GM12878 (cell line): ENCODE measurements around the gene B4GALT1. TPM values are rescaled to one million over a fixed set of nuclear protein-coding genes. Genes with fewer than 3 reads are reported as not detected.

Experiments
- ATAC-seq: fragments of 200-7000 bp; cut with Tn5 transposase; 3 replicates; pipeline ENCODE4 v1.9.1; 2020; ENCODE audit warnings: mild to moderate bottlenecking, moderate library complexity
- BruUV-seq: library from RNA; stranded (reverse); fragments of 400-500 nt; replicated peaks from 2 replicates; lab custom pipeline; 2021; lab: Mats Ljungman, UMichigan
- CTCF ChIA-PET: fragments of 300-600 bp; sonication (Branson Sonifier 250); formaldehyde crosslinking; extraction: SDS; loops from one replicate; lab custom pipeline; 2021; ENCODE audit warnings: inconsistent platforms; lab: Yijun Ruan, JAX
- POLR2A ChIA-PET: fragments of 350-600 bp; formaldehyde crosslinking; extraction: SDS; loops from one replicate; lab custom pipeline; 2021; ENCODE audit warnings: inconsistent platforms; lab: Charles Lee
- RAD21 ChIA-PET: fragments of 300-600 bp; sonication (Branson Sonifier 250); formaldehyde crosslinking; loops from one replicate; lab custom pipeline; 2023; ENCODE audit warnings: antibody characterized with exemption; ENCODE audit not compliant: unreplicated experiment; lab: Charles Lee
- SMC1A ChIA-PET: fragments of 300-600 bp; sonication (Branson Sonifier 250); formaldehyde crosslinking; loops from one replicate; lab custom pipeline; 2023; ENCODE audit not compliant: unreplicated experiment, uncharacterized antibody; lab: Charles Lee
- DNase-seq: peaks from one replicate; pipeline ENCODE4 v3.0.0-alpha.2; 2011; ENCODE audit warnings: low read depth, low spot score
- FAIRE-seq: peaks from 3 replicates; lab custom pipeline; 2011; peaks lifted over from hg19 to GRCh38; lab: Jason Lieb, UNC
- H2AFZ ChIP-seq: 2 replicates; pipeline ENCODE4 v1.6.0; 2011; ENCODE audit warnings: low read depth, low read length, control low read depth; ENCODE audit not compliant: control insufficient read depth
- H3K27ac ChIP-seq: 2 replicates; pipeline ENCODE4 v1.5.1; 2011; ENCODE audit warnings: control low read depth; ENCODE audit not compliant: control insufficient read depth, insufficient read depth
- H3K27me3 ChIP-seq, 2 experiments: replicated peaks in 1 of 2; 2 replicates each; pipeline versions ENCODE4 v1.6.0 to v1.6.1; 2011; ENCODE audit warnings: low read length in 1 of 2; ENCODE audit not compliant: control insufficient read depth in 2 of 2, insufficient read depth in 2 of 2
- H3K36me3 ChIP-seq, 2 experiments: 2 replicates each; pipeline ENCODE4 v1.5.1; 2011; ENCODE audit warnings: low read length in 1 of 2; ENCODE audit not compliant: control insufficient read depth in 2 of 2, insufficient read depth in 2 of 2
- H3K4me1 ChIP-seq: 2 replicates; pipeline ENCODE4 v1.6.1; 2011; ENCODE audit warnings: mild to moderate bottlenecking, low read length, moderate library complexity, mixed read lengths; ENCODE audit not compliant: control insufficient read depth, insufficient read depth
- H3K4me2 ChIP-seq: 2 replicates; pipeline ENCODE4 v1.6.0; 2011; ENCODE audit warnings: control low read depth; ENCODE audit not compliant: control insufficient read depth, insufficient read depth
- H3K4me3 ChIP-seq: fragments of 200-600 bp; sonication (generic); 2 replicates; pipeline ENCODE4 v1.5.1; 2016
- H3K79me2 ChIP-seq: 2 replicates; pipeline ENCODE4 v1.6.0; 2011; ENCODE audit warnings: low read length; ENCODE audit not compliant: control insufficient read depth, insufficient read depth
- H3K9ac ChIP-seq: 2 replicates; pipeline ENCODE4 v1.8.0; 2011; ENCODE audit warnings: low read length, control low read depth, mixed read lengths; ENCODE audit not compliant: control insufficient read depth, insufficient read depth
- H3K9me3 ChIP-seq: replicated peaks from 3 replicates; pipeline ENCODE4 v1.5.1; 2011; ENCODE audit warnings: mild to moderate bottlenecking, low read length; ENCODE audit not compliant: control insufficient read depth, insufficient read depth
- H4K20me1 ChIP-seq: 2 replicates; pipeline ENCODE4 v1.6.0; 2011; ENCODE audit not compliant: control insufficient read depth, insufficient read depth
- ELK1 ChIP-seq: IDR thresholded peaks from 2 replicates; pipeline ENCODE4 v1.6.1; 2012; ENCODE audit warnings: low read depth, low read length, improper control_type of control experiment
- HDGF ChIP-seq: fragments of 450-650 bp; IDR thresholded peaks from 2 replicates; pipeline ENCODE4 v1.6.1; 2016; ENCODE audit warnings: antibody characterized with exemption
- SMARCA5 ChIP-seq: fragments of 450-650 bp; IDR thresholded peaks from 2 replicates; pipeline ENCODE4 v1.6.1; 2017; ENCODE audit warnings: mild to moderate bottlenecking
- SMC3 ChIP-seq: IDR thresholded peaks from 2 replicates; pipeline ENCODE4 v1.6.1; 2011; ENCODE audit warnings: low read length, improper control_type of control experiment, borderline replicate concordance
- SUPT20H ChIP-seq: IDR thresholded peaks from 2 replicates; pipeline ENCODE4 v1.6.1; 2011; ENCODE audit warnings: low read depth, mild to moderate bottlenecking, low read length, moderate library complexity, borderline replicate concordance; ENCODE audit not compliant: control insufficient read depth
- WGBS: methylation state at CpG from one replicate; pipeline ENCODE4 v1.1.6; 2016; ENCODE audit warnings: low lambda C conversion rate; ENCODE audit not compliant: insufficient replicate concordance, insufficient coverage; ENCODE audit errors: missing lambda C conversion rate; 5-methylcytosine and 5-hydroxymethylcytosine counted together
- in situ Hi-C: fragments of 300-500 bp; cut with MboI; formaldehyde crosslinking; loops from 9 replicates; pipeline ENCODE4 v1.14.3; 2018; ENCODE audit warnings: mixed read lengths
- intact Hi-C: fragments of 100-400 bp; cut with micrococcal nuclease; formaldehyde crosslinking; loops from one replicate; pipeline ENCODE4 v1.14.2; 2022; ENCODE audit not compliant: unreplicated experiment
- polyA plus RNA-seq, 11 experiments: library from polyadenylated mRNA; depleted of rRNA in 4 of 11; unstranded in 6 of 11; stranded (reverse) in 5 of 11; fragments of >200 nt; fragmentation: Nextera tagmentation in 4 of 11; fragmentation: Illumina TruSeq in 1 of 11; extraction: Ambion mirVana in 4 of 11; extraction: Trizol in 1 of 11; gene quantifications; 1 replicate in 1 of 11; 2 replicates in 10 of 11; pipeline versions ENCODE4 v1.2.1 to v1.2.3, GENCODE V29; 2011 to 2016; ENCODE audit warnings: inconsistent platforms in 2 of 11, missing spikeins in 2 of 11, low read depth in 1 of 11
- total RNA-seq, 4 experiments: library from RNA; depleted of rRNA in 3 of 4; stranded (reverse); fragments of >200 nt in 3 of 4; fragmentation: Illumina TruSeq in 1 of 4; extraction: Trizol in 1 of 4; gene quantifications; 2 replicates each; pipeline versions ENCODE4 v1.2.1 to v1.2.3, GENCODE V29; 2013 to 2021

The B4GALT1 gene
- total and polyA plus RNA-seq, 10 of the 15 experiments (the other 5 are each of a cell fraction or from before 2014, with no cell fraction given) = 12.7 to 79.0 (median 41.0) TPM

- ATAC-seq (no peak), DNase-seq (no peak), FAIRE-seq (no peak)
- Histone ChIP-seq H3K4me3 (peak overlapping the region; percentile 90), H2AFZ (no peak overlapping the region), H3K4me1 (peaks cover 51% of the 10 kb centered on the region), H3K36me3 (no peaks in the 10 kb centered on the region; a peak in 1 of 4 replicates), H3K27ac (peak overlapping the region; percentile 92), H3K9me3 (no peaks in the 10 kb centered on the region), H4K20me1 (0 out of 2 replicates have a peak, but pooled peaks cover 3% of the 10 kb centered on the region), H3K27me3 (no peaks in the 10 kb centered on the region), H3K9ac (peak overlapping the region; percentile 98), H3K4me2 (peak overlapping the region; percentile 86), H3K79me2 (peaks cover 93% of the 10 kb centered on the region)
- SMC1A ChIA-PET = interaction anchor here (1.0 to 10.4 kb wide), 6 partner anchors 12 to 98 kb away, joined by 3 to 172 read pairs (median 22); no protein-coding TSS in a partner anchor
- 25% methylated on average over 8 of the region's 8 CpGs for WGBS
- CTCF ChIA-PET = interaction anchor here (0.8 to 7.2 kb wide), 5 partner anchors 9 to 63 kb away, joined by 3 to 58 read pairs (median 5); no protein-coding TSS in a partner anchor
- in situ Hi-C loops = no loop called here
- POLR2A ChIA-PET = interaction anchor here (2.2 to 8.5 kb wide), 4 partner anchors 12 to 83 kb away, joined by 5 to 73 read pairs (median 31); no protein-coding TSS in a partner anchor
- intact Hi-C loops = loop anchor here (2.0 to 10.0 kb wide), 3 partner anchors 36 to 131 kb away; partner anchors contain the start of gene NFX1
- no TSS peak for BruUV-seq
- TF ChIP-seq SMC3 (0 out of 2 replicates have a peak, but pooled peaks have one; percentile 1), HDGF (no peak)
- RAD21 ChIA-PET = interaction anchor here (1.1 to 7.2 kb wide), 9 partner anchors 11 to 81 kb away, joined by 3 to 46 read pairs (median 6); no protein-coding TSS in a partner anchor
These were observed 3.6 kb downstream of the B4GALT1 start for GRCh38 chr9:33163433-33164137.

GRCh38 chr9:33162721-33163311, 4.3 kb downstream of the B4GALT1 start:
- POLR2A ChIA-PET = interaction anchor here (1.6 to 8.5 kb wide), 6 partner anchors 11 to 138 kb away, joined by 4 to 73 read pairs (median 16); partner anchors contain the start of gene DNAJA1
- WGBS = 37% methylated on average over 9 of the region's 9 CpGs
- H3K9ac ChIP-seq = peak overlapping the region; percentile 98; the same call in 1 of the 2 replicates

More at GRCh38 chr9:33162721-33163311, 4.3 kb downstream of the B4GALT1 start:
- Histone ChIP-seq H3K4me3 (peak overlapping the region; percentile 90), H3K4me1 (peaks cover 51% of the 10 kb centered on the region), H3K27ac (peak overlapping the region; percentile 92), H3K4me2 (peak overlapping the region; percentile 86), H3K9me3 (no peaks in the 10 kb centered on the region), H3K79me2 (peaks cover 97% of the 10 kb centered on the region), H3K36me3 (no peaks in the 10 kb centered on the region; a peak in 1 of 4 replicates), H2AFZ (no peak overlapping the region), H4K20me1 (0 out of 2 replicates have a peak, but pooled peaks cover 3% of the 10 kb centered on the region), H3K27me3 (no peaks in the 10 kb centered on the region)
- DNase-seq = no peak
- ChIA-PET CTCF (interaction anchor here (1.2 to 7.2 kb wide), 6 partner anchors 8 to 64 kb away, joined by 3 to 58 read pairs (median 20); no protein-coding TSS in a partner anchor), SMC1A (interaction anchor here (0.7 to 10.4 kb wide), 11 partner anchors 8 to 134 kb away, joined by 3 to 172 read pairs (median 7); no protein-coding TSS in a partner anchor), RAD21 (interaction anchor here (1.1 to 7.2 kb wide), 9 partner anchors 11 to 81 kb away, joined by 3 to 46 read pairs (median 6); no protein-coding TSS in a partner anchor)
- intact Hi-C loops (loop anchor here (5.0 to 10.0 kb wide), 2 partner anchors 36 to 132 kb away; partner anchors contain the start of gene NFX1), in situ Hi-C loops (no loop called here)
- no peak for ATAC-seq
- no peak for FAIRE-seq
- TF ChIP-seq SMARCA5 (no peak), ELK1 (no peak), SUPT20H (no peak)
- BruUV-seq = no TSS peak
